Panc1 (cell line): Measurements from ENCODE around the gene OTUD3. TPM values are rescaled to one million over a fixed set of nuclear protein-coding genes. Genes with fewer than 3 reads are reported as not detected.
"Not testable (repeated sequence)": the region's sequence is repeated elsewhere in the genome, so short reads cannot be mapped to it uniquely, and the experiment has no call there.

ENCODE experiments used
- ATAC-seq: fragments of 200-7000 bp; cut with Tn5 transposase; 2 replicates; pipeline ENCODE4 v1.9.1; 2020; ENCODE audit warnings: mild to moderate bottlenecking, moderate library complexity
- BruUV-seq: library from RNA; stranded (reverse); fragments of 400-500 nt; replicated peaks from 2 replicates; lab custom pipeline; 2021; lab: Mats Ljungman, UMichigan
- CTCF ChIA-PET: fragments of 300-600 bp; sonication (Branson Sonifier 250); formaldehyde crosslinking; loops from one replicate; lab custom pipeline; 2022; ENCODE audit warnings: antibody characterized with exemption; lab: Charles Lee
- POLR2A ChIA-PET: fragments of 300-600 bp; sonication (Branson Sonifier 250); formaldehyde crosslinking; loops from one replicate; lab custom pipeline; 2022; ENCODE audit warnings: antibody characterized with exemption; lab: Charles Lee
- DNase-seq: peaks from one replicate; pipeline ENCODE4 v3.0.0-alpha.2; 2010; ENCODE audit warnings: low read depth, low spot score
- H3K27ac ChIP-seq: 2 replicates; pipeline ENCODE4 v1.5.1; 2011; ENCODE audit warnings: mild to moderate bottlenecking, low read length, inconsistent platforms
- H3K27me3 ChIP-seq: fragments of 200-500 bp; sonication (Bioruptor generic); 2 replicates; pipeline ENCODE4 v1.6.0; 2014; ENCODE audit warnings: low read length, inconsistent platforms; ENCODE audit not compliant: control insufficient read depth, insufficient read depth
- H3K36me3 ChIP-seq: fragments of 200-500 bp; sonication (Bioruptor generic); 2 replicates; pipeline ENCODE4 v1.5.1; 2014; ENCODE audit warnings: inconsistent platforms, mild to moderate bottlenecking, low read length, moderate library complexity; ENCODE audit not compliant: control insufficient read depth, insufficient read depth
- H3K4me1 ChIP-seq: 2 replicates; pipeline ENCODE4 v1.5.1; 2011; ENCODE audit warnings: inconsistent platforms, mild to moderate bottlenecking, low read length, moderate library complexity; ENCODE audit not compliant: control insufficient read depth, insufficient read depth
- H3K4me3 ChIP-seq, 2 experiments: 2 replicates each; pipeline ENCODE4 v1.5.1; 2011 to 2012; ENCODE audit warnings: low read depth in 2 of 2, low read length in 2 of 2, mild to moderate bottlenecking in 2 of 2, inconsistent platforms in 1 of 2, moderate library complexity in 1 of 2
- H3K9me3 ChIP-seq: fragments of 200-500 bp; sonication (Bioruptor generic); 2 replicates; pipeline ENCODE4 v1.5.1; 2014; ENCODE audit warnings: low read depth, mild to moderate bottlenecking, inconsistent platforms, low read length, moderate library complexity; ENCODE audit not compliant: control insufficient read depth, insufficient read depth
- POLR2AphosphoS5 ChIP-seq: IDR thresholded peaks from 2 replicates; pipeline ENCODE4 v1.6.1; 2012; ENCODE audit warnings: mild to moderate bottlenecking, low read depth, low read length, moderate library complexity
- REST ChIP-seq, 2 experiments: IDR thresholded peaks; 2 replicates each; pipeline ENCODE4 v1.6.1; 2011 to 2012; ENCODE audit warnings: low read depth in 2 of 2, control low read depth in 1 of 2, low read length in 1 of 2, mild to moderate bottlenecking in 1 of 2, moderate library complexity in 1 of 2; ENCODE audit not compliant: insufficient read depth in 1 of 2
- SIN3A ChIP-seq: IDR thresholded peaks from 2 replicates; pipeline ENCODE4 v1.6.1; 2012; ENCODE audit warnings: low read depth, mild to moderate bottlenecking, low read length, moderate library complexity, borderline replicate concordance; ENCODE audit not compliant: insufficient read depth
- TCF7L2 ChIP-seq: IDR thresholded peaks from 2 replicates; pipeline ENCODE4 v1.6.1; 2011; ENCODE audit warnings: mild to moderate bottlenecking, low read depth, low read length, inconsistent platforms
- in situ Hi-C: cut with HindIII; loops from 2 replicates; pipeline ENCODE4 v1.10.0; 2016; ENCODE audit warnings: low sequenced_read_pairs, low pct_unique_long_range_greater_than_20kb
- intact Hi-C: fragments of 100-400 bp; cut with micrococcal nuclease; formaldehyde crosslinking; loops from one replicate; pipeline ENCODE4 v1.10.0; 2022; ENCODE audit not compliant: unreplicated experiment
- total RNA-seq: library from RNA; stranded (reverse); gene quantifications from one replicate; pipeline ENCODE4 v1.2.1, GENCODE V29; 2021; ENCODE audit not compliant: unreplicated experiment
- TF ChIP-seq, protein P1 (sequence below): fragments of 450-650 bp; IDR thresholded peaks from 2 replicates; pipeline ENCODE4 v1.5.1; 2017; ENCODE audit warnings: mild to moderate bottlenecking

Gene OTUD3
- total RNA-seq, 1 experiment from 2014 or later, result 14.1 TPM

DNA sequence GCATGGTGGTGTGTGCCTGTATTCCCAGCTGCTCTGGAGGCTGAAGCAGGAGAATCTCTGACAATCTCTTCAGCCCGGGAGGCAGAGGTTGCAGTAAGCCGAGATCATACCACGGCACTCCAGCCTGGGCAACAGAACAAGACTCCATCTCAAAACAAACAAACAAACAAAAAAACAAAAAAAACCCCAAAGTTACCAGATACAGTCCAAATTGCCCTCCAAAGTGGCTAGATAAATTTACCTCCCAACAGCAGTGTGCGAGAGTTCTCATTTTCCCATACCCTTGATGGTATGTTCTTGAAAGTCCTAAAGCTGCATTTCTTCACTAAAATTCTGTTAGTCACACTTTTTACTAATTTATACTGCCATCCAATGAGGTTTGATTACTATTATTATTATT, 3.0 kb upstream of the OTUD3 start:
- no peak for ATAC-seq
- CTCF ChIA-PET, result no interaction called here

DNA sequence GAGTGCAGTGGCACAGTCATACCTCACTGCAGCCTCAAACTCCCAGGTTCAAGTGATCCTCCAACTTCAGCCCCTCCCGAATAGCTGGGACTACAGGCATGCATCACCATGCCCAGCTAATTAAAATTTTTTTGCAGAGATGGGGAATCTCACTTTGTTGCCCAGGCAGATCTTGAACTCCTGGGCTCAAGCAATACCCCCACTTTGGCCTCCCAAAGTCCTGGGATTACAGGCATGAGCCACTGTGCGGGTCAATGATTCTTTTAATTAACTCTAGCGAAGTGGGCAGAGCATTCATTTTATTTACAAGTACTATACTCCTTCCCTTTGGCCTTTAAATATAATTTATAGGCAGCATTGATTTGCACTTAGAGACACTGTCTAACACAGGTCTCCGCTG, 2.5 kb upstream of the OTUD3 start:
- no peak overlapping the region for H3K27ac ChIP-seq
- in situ Hi-C loops (no loop called here), intact Hi-C loops (no loop called here)
- POLR2A ChIA-PET, result interaction anchor here (0.6 kb wide), 1 partner anchor 200 kb away, joined by 5 read pairs; no protein-coding TSS in a partner anchor
- peaks cover 9% of the 10 kb centered on the region for H3K4me1 ChIP-seq
- ATAC-seq (no peak), DNase-seq (no peak)
- no TSS peak for BruUV-seq
- H3K9me3 ChIP-seq, result no peaks in the 10 kb centered on the region
- H3K27me3 ChIP-seq, result no peaks in the 10 kb centered on the region
- TF ChIP-seq, protein P1, sequence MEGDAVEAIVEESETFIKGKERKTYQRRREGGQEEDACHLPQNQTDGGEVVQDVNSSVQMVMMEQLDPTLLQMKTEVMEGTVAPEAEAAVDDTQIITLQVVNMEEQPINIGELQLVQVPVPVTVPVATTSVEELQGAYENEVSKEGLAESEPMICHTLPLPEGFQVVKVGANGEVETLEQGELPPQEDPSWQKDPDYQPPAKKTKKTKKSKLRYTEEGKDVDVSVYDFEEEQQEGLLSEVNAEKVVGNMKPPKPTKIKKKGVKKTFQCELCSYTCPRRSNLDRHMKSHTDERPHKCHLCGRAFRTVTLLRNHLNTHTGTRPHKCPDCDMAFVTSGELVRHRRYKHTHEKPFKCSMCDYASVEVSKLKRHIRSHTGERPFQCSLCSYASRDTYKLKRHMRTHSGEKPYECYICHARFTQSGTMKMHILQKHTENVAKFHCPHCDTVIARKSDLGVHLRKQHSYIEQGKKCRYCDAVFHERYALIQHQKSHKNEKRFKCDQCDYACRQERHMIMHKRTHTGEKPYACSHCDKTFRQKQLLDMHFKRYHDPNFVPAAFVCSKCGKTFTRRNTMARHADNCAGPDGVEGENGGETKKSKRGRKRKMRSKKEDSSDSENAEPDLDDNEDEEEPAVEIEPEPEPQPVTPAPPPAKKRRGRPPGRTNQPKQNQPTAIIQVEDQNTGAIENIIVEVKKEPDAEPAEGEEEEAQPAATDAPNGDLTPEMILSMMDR, result no peak
- TF ChIP-seq POLR2AphosphoS5, result no peak
- no peak for TF ChIP-seq TCF7L2
- TF ChIP-seq SIN3A, result no peak
- TF ChIP-seq REST (IDR thresholded peaks at IDR 0.05; ENCODE audit: insufficient read depth in 1 of 2, low read depth in 2 of 2, low read length in 1 of 2), result no peak
- H3K4me3 ChIP-seq, result no peak overlapping the region
- CTCF ChIA-PET, result no interaction called here
- peaks cover 3% of the 10 kb centered on the region; the same call in 1 of the 2 replicates for H3K36me3 ChIP-seq

More for the DNA sequence above, 3.0 kb upstream of the OTUD3 start:
- H3K27me3 ChIP-seq, result no peaks in the 10 kb centered on the region
- H3K4me1 ChIP-seq, result peaks cover 8% of the 10 kb centered on the region
- BruUV-seq, result no TSS peak
- intact Hi-C loops (no loop called here), in situ Hi-C loops (no loop called here)
- no peak for DNase-seq
- TF ChIP-seq TCF7L2 (no peak), SIN3A (no peak), REST (IDR thresholded peaks at IDR 0.05; ENCODE audit: insufficient read depth in 1 of 2, low read depth in 2 of 2, low read length in 1 of 2) (no peak), POLR2AphosphoS5 (no peak)
- TF ChIP-seq, protein P1, result no peak
- peaks cover 3% of the 10 kb centered on the region; the same call in 1 of the 2 replicates for H3K36me3 ChIP-seq
- no peaks in the 10 kb centered on the region for H3K9me3 ChIP-seq
- H3K27ac ChIP-seq, result no peak overlapping the region
- H3K4me3 ChIP-seq, result no peak overlapping the region
- POLR2A ChIA-PET, result interaction anchor here (0.6 kb wide), 1 partner anchor 199 kb away, joined by 5 read pairs; no protein-coding TSS in a partner anchor

DNA sequence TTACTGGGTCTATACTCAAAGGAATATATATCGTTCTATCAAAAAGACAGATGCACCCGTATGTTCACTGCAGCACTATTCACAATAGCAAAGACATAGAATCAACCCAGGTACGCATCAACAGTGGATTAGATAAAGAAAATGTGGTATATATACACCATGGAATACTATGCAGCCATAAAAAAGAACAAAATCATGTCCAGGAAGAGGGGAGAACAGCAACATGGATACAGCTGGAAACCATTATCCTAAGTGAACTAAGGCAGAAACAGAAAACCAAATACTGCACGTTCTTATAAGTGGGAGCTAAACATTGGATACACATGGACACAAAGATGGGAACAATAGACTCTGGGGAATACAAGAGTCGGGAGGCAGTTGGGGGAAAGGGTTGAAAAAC, 1.4 kb upstream of the OTUD3 start:
- ChIA-PET CTCF (interaction anchor here (0.7 kb wide), 1 partner anchor 27 kb away, joined by 3 read pairs; no protein-coding TSS in a partner anchor), POLR2A (interaction anchor here (0.6 kb wide), 2 partner anchors 184 to 228 kb away, joined by 3 read pairs; no protein-coding TSS in a partner anchor)
- H3K4me3 ChIP-seq, in situ Hi-C loops, DNase-seq, H3K36me3 ChIP-seq, H3K27me3 ChIP-seq, H3K9me3 ChIP-seq, H3K4me1 ChIP-seq, intact Hi-C loops, H3K27ac ChIP-seq, BruUV-seq, ATAC-seq: not testable (repeated sequence)
